Measurements from ENCODE around the gene ADORA2B.

The ADORA2B gene

GRCh38 chr17:15963670-15964110, 18.8 kb downstream of the ADORA2B start:
- TF ChIP-seq CTCF (IDR thresholded peaks at IDR 0.05; ENCODE audit: extremely low read depth, insufficient read depth, missing control alignments): no peak
- DNase-seq (ENCODE audit: low spot score): no peak
- in situ Hi-C loops (cut with MboI; ENCODE audit: low pct_unique_long_range_greater_than_20kb, low sequenced_read_pairs, unreplicated experiment): no loop called here

GRCh38 chr17:15965528-15965927, 20.6 kb downstream of the ADORA2B start:
- no peak for DNase-seq (ENCODE audit: low spot score)
- in situ Hi-C loops (cut with MboI; ENCODE audit: low pct_unique_long_range_greater_than_20kb, low sequenced_read_pairs, unreplicated experiment): no loop called here
- no peak for TF ChIP-seq CTCF (IDR thresholded peaks at IDR 0.05; ENCODE audit: extremely low read depth, insufficient read depth, missing control alignments)

GRCh38 chr17:15966183-15966878, 21.4 kb downstream of the ADORA2B start:
- no peak for DNase-seq (ENCODE audit: low spot score)
- in situ Hi-C loops (cut with MboI; ENCODE audit: low pct_unique_long_range_greater_than_20kb, low sequenced_read_pairs, unreplicated experiment): no loop called here
- TF ChIP-seq CTCF (IDR thresholded peaks at IDR 0.05; ENCODE audit: extremely low read depth, insufficient read depth, missing control alignments): no peak

- no peak for TF ChIP-seq CTCF (IDR thresholded peaks at IDR 0.05; ENCODE audit: extremely low read depth, insufficient read depth, missing control alignments)
- in situ Hi-C loops (cut with MboI; ENCODE audit: low pct_unique_long_range_greater_than_20kb, low sequenced_read_pairs, unreplicated experiment): no loop called here
- DNase-seq (ENCODE audit: low spot score): no peak
Measured at GRCh38 chr17:15966879-15967248, 21.9 kb downstream of the ADORA2B start.

GRCh38 chr17:15967706-15968399, 22.9 kb downstream of the ADORA2B start:
- no peak for DNase-seq (ENCODE audit: low spot score)
- in situ Hi-C loops (cut with MboI; ENCODE audit: low pct_unique_long_range_greater_than_20kb, low sequenced_read_pairs, unreplicated experiment): no loop called here
- no peak for TF ChIP-seq CTCF (IDR thresholded peaks at IDR 0.05; ENCODE audit: extremely low read depth, insufficient read depth, missing control alignments)

- in situ Hi-C loops (cut with MboI; ENCODE audit: low pct_unique_long_range_greater_than_20kb, low sequenced_read_pairs, unreplicated experiment): no loop called here
- no peak for TF ChIP-seq CTCF (IDR thresholded peaks at IDR 0.05; ENCODE audit: extremely low read depth, insufficient read depth, missing control alignments)
- DNase-seq (ENCODE audit: low spot score): no peak
Measured at GRCh38 chr17:15969463-15969862, 24.5 kb downstream of the ADORA2B start.
